GM12874 (cell line): ENCODE data around the gene NKD2.

Experiments
- TF ChIP-seq, protein P1 (sequence below): IDR thresholded peaks from 2 replicates; pipeline ENCODE4 v1.5.1; 2011; ENCODE audit warnings: low read depth, mild to moderate bottlenecking, control low read depth, low read length, moderate library complexity; ENCODE audit not compliant: insufficient read depth

Gene NKD2

DNA sequence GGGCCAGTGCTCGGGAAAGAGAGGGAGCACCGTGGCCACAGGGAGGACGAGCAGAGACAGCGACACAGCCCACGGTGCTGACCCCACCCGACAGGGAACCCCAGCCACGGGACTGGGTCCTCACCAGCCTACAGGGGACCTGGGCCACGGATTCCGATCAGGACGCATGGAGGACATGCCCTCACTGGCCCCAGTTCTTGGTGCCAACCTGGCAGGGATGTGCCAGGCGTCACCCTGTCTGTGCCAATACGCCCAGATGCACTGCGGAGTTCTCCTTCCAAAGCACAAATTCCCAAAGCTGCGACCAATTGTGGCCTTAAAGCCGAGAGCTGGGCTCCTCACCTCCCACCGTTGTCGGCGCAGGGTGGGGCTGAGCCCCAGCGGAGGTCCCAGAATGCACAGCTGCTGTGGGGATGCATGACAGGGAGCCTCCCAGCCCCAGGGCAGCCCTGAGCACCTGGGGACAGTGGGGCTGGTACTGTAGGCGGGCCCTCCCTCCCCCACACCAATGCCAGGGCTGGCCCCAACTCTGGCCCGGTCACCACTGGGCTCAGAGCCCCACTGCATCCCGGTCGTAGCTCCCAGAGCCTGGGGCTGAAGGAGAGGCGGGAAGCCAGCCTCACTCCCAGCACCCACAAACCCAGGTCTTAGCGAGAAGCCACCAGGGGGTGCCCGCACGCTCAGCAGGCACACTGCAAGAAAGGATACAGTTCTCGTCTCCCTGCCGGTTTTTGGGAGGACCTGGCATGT is 44.2 kb downstream of the NKD2 start:
- TF ChIP-seq, protein P1, sequence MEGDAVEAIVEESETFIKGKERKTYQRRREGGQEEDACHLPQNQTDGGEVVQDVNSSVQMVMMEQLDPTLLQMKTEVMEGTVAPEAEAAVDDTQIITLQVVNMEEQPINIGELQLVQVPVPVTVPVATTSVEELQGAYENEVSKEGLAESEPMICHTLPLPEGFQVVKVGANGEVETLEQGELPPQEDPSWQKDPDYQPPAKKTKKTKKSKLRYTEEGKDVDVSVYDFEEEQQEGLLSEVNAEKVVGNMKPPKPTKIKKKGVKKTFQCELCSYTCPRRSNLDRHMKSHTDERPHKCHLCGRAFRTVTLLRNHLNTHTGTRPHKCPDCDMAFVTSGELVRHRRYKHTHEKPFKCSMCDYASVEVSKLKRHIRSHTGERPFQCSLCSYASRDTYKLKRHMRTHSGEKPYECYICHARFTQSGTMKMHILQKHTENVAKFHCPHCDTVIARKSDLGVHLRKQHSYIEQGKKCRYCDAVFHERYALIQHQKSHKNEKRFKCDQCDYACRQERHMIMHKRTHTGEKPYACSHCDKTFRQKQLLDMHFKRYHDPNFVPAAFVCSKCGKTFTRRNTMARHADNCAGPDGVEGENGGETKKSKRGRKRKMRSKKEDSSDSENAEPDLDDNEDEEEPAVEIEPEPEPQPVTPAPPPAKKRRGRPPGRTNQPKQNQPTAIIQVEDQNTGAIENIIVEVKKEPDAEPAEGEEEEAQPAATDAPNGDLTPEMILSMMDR = no peak

DNA sequence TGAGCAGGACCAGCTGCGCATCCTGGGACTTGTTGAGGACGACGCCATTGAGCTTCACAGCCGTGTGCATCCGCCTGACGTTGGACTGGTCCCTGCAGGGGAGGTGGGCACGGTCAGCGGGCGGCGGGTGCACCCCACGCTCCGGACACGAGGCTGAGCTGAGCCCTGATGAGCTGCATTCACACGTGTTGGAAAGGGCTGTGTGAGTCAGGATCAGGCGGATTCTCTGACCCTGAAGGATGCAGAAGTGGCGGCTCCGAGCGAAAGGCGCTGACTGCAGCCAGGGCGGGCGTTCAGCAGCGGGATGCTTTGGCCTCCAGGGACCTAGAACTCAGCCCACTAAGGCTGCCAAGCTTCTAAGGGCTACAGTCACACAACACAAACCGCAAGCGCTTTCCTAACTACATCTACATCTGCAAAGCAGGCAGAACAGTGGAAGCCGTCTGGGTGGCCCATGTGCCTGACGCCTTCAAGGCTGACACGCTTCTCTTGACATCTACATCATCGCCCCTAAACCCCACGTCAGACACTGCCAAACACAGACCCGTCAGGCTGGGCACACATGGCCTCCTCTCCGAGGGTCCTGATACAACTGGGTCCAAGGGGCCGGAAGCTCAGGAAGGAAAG is 44.9 kb downstream of the NKD2 start:
- TF ChIP-seq, protein P1 = no peak

DNA sequence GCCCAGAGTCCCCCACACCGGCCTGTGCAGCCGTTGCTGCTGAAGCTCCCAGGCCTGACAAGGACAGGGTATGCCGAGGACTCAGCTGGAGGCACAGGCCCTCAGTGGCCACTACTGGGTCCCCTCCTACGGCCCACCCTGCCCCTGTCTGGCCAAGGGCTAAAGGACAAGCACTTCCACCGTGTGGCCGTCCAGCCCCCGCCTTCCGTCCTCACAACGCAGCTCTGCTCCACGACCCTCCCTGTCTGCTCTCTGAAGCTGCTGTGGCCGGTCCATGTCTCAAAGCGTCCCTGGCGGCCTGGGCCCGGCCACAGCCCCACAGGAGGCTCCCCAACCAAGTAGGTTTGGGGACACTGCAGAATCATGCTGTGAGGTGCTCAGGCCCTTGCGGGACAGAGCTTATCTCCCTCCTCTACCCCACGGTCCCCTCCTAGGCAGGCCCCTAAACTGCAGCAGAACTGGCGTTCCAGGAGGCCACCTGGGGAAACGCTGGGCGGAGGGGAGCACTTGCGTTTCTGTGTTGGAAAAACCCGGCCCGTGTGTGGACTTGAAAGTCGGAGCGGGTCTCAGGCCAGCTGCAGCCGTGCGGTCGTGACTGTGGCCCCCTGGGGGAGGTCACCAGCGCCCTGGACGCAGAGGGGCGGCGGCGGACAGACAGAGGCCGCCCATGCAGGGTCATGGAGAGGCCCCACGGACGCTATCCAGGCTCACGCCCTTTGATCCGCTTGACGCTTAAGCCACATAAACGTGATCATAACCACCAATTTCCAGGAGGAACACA is 45.6 kb downstream of the NKD2 start:
- TF ChIP-seq, protein P1 = no peak

DNA sequence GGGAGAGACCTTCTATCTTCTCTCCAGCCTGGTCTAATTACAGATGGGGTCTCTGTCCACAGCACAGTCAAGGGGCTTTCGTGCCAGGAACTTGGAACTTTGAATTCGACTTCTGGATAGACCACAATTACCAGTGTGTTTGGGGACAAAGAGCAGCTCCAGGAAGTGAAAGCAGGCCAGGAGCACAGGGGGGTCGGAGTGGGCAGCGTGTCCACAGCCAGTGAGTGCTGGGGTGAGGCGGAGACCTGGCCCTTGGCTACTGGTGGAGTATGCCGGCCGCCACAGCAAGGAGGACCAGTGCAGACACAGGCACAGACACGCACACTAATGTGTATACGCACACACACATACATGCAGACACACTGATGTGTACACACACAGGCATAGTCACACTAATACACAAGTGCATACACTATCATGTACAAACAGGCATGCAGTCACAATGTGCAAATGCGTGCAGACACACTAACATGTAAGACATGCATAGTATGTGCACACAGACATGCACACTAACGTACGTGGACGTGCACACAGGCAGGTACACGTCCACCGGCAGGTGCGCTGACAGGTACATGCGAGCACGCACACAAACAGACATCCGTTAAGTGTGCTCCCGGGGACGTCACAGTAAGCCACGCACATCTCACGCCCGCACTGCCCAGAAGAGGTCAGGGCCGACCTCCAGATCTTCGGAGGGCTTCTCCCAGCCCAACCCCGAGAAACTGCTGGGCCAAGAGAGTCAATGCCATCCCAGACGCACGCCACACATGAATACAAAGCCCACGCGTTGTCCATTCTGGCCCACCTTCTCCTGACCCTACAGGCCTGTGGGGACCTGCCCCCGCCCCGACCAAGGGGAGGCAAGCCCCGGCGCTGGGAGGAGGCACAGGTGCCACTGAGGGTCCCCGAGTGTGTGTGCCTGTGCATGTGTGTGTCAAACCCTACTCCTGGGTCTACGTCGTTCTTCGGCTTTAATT is 46.5 kb downstream of the NKD2 start:
- TF ChIP-seq, protein P1 = no peak

DNA sequence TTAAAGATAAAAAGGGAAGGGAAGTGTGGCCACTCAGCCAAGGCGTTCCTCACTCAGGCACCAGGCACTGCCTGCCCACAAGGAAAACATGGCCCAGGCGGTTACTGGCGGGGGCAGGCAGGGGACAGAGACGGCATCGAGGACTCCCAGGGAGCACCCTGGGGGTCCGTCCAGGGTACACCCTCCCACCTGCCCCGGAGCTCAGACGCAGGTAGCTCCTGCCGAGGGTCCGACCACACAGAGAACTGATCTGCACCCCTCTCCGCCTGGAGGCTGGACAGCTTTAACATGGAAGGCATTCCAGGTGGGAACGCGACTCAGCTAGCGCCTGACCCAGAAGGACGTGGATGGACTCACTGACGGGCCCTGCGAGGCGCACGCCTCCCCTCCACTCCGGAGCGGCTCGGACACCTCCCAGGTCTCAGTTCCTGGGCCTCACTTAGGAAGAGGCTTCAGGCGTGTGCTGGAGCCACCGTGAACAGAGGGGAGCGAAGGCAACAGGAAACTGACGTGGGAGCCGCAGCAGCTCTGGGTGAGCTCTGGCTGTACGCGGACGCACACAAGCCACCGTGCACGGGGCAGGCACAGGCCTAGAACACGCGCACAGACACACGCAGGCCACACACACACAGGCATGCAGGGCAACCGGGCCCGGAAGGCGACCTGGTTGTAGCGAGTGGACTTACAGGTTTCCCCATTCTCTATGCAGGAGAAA is 47.5 kb downstream of the NKD2 start:
- TF ChIP-seq, protein P1 = no peak

DNA sequence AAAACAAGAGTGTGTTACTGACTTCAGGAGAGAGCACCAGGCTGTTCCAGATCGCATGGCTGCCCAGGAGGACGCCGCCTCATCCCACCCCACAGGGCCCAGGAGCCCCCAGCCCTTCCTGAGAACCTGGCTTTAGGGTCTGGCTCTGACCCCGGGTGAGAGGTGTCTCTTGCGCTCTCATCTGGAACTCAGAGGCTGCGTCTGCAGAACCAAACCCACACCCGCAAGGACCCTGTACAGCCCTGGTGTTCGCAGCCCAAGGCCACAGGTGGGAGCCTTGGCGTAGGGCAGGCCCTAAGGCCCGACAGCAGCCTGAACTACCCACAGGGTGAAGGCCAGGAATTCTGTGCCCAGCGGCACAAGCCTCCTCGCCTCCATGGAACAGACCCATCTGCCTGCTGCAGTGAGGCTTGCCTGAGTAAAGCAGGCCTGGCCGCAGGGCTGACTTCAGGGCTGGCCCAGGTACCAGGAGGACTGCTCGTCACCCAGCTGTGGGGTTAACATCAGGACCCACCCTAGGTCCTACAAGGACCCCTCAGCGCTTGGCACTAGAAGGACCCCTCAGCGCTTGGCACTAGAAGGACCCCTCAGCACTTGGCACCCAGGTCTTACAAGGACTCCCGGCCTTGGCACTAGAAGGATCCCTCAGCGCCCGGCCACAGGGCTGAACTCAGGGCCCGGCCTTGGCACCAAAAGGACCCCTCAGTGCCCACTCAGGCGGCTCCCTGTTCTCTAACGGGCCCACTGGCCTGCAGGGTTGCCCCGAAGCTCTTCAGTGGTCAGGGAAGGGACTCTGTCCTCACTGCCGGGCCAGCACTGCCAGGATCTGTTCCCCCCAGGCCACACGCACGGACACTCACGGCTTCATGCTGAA is 48.2 kb downstream of the NKD2 start:
- TF ChIP-seq, protein P1 = no peak
